HG03469 (cell line): Measurements from ENCODE around the gene PIM3.
A peak's percentile ranks its signal among the peaks of the same experiment; 100 is the strongest.

Experiments used
- ATAC-seq: cut with Tn5 transposase; IDR thresholded peaks from one replicate; pipeline ENCODE4 v1.9.1; 2021; ENCODE audit warnings: mild to moderate bottlenecking, moderate library complexity, moderate number of reproducible peaks; ENCODE audit not compliant: unreplicated experiment

Gene PIM3

GRCh38 chr22:49966041-49966773 lies 5.6 kb downstream of the PIM3 start:
- ATAC-seq: no peak

GRCh38 chr22:49966774-49967705 lies 6.5 kb downstream of the PIM3 start:
- no peak for ATAC-seq

- no peak for ATAC-seq
Observed at GRCh38 chr22:49967706-49968208, 7.2 kb downstream of the PIM3 start.

GRCh38 chr22:49968313-49968830 lies 7.8 kb downstream of the PIM3 start:
- ATAC-seq: no peak

- ATAC-seq: no peak
Observed at GRCh38 chr22:49968831-49969661, 8.5 kb downstream of the PIM3 start.

GRCh38 chr22:49969751-49970527 lies 9.4 kb downstream of the PIM3 start:
- no peak for ATAC-seq

- no peak for ATAC-seq
Observed at GRCh38 chr22:49970528-49971231, 10.1 kb downstream of the PIM3 start.

- no peak for ATAC-seq
Observed at GRCh38 chr22:49971232-49972162, 10.9 kb downstream of the PIM3 start.

- ATAC-seq: no peak
Observed at GRCh38 chr22:49972163-49973017, 11.8 kb downstream of the PIM3 start.

- ATAC-seq: no peak
Observed at GRCh38 chr22:49973018-49973961, 12.7 kb downstream of the PIM3 start.

GRCh38 chr22:49975543-49976389 lies 15.2 kb downstream of the PIM3 start:
- no peak for ATAC-seq

- ATAC-seq: peak; percentile 37
Observed at GRCh38 chr22:49976439-49977175, 16.0 kb downstream of the PIM3 start.

- ATAC-seq: no peak
Observed at GRCh38 chr22:49977578-49977977, 17.0 kb downstream of the PIM3 start.

GRCh38 chr22:49979587-49980264 lies 19.2 kb downstream of the PIM3 start:
- no peak for ATAC-seq
